Subcutaneous abdominal adipose tissue (tissue), 5 donors: ENCODE measurements around the gene CYREN.

ENCODE experiments used
- H3K27ac ChIP-seq: one replicate; pipeline ENCODE4 v1.7.0; 2013; ENCODE audit warnings: low read depth, mild to moderate bottlenecking, inconsistent platforms, low read length, moderate library complexity
- H3K27me3 ChIP-seq, 5 donors: one replicate each; pipeline ENCODE4 v1.7.0; 2013; ENCODE audit warnings: low read length in 5 of 5, inconsistent platforms in 1 of 5; ENCODE audit not compliant: control insufficient read depth in 5 of 5, insufficient read depth in 4 of 5
- H3K36me3 ChIP-seq, 5 donors: one replicate each; pipeline ENCODE4 v1.7.0; 2013; ENCODE audit warnings: low read length in 5 of 5; ENCODE audit not compliant: control insufficient read depth in 5 of 5, insufficient read depth in 5 of 5
- H3K4me1 ChIP-seq, 5 donors: one replicate each; pipeline ENCODE4 v1.7.0; 2013; ENCODE audit warnings: low read length in 5 of 5, mild to moderate bottlenecking in 3 of 5, moderate library complexity in 1 of 5; ENCODE audit not compliant: control insufficient read depth in 5 of 5, insufficient read depth in 5 of 5
- H3K4me3 ChIP-seq, 5 donors: one replicate each; pipeline ENCODE4 v1.7.0; 2013; ENCODE audit warnings: low read length in 5 of 5, low read depth in 1 of 5
- H3K9ac ChIP-seq, 5 donors: one replicate each; pipeline ENCODE4 v1.7.0; 2013; ENCODE audit warnings: low read length in 5 of 5, mild to moderate bottlenecking in 4 of 5, moderate library complexity in 3 of 5
- H3K9me3 ChIP-seq, 5 donors: one replicate each; pipeline ENCODE4 v1.7.0; 2013; ENCODE audit warnings: low read length in 5 of 5; ENCODE audit not compliant: control insufficient read depth in 5 of 5
- donor health status: healthy.
- donor health status: healthy.
- donor health status: healthy.
- donor health status: healthy.
- donor health status: healthy.

The CYREN gene

DNA sequence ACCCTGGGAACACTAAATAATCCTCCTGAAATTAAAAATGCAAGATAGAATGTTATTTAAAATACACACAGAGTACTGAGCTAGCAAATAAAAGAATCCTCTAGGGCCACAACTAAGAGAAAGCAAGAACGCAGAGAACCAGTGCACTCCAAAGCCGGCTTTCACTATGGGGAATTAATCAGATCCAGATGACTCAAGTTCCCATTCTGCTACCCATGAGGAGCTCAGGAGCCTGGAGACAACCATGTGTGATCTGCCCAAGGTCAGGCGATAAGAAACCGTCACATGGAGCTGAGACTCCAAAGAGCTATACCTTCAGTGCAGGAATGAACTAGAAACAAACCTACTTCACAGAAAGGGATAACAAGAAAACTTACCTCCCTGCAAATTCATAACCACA lies 19.5 kb upstream of the CYREN start:
- H3K27ac ChIP-seq: no peak overlapping the region
- H3K36me3 ChIP-seq: peaks cover 7 to 85% (median 71%) of the 10 kb centered on the region in 5 donors
- H3K9me3 ChIP-seq: no peaks in the 10 kb centered on the region
- H3K9ac ChIP-seq: no peak overlapping the region
- H3K4me1 ChIP-seq: peaks cover 2 to 18% (median 10%) of the 10 kb centered on the region in 5 donors
- H3K4me3 ChIP-seq: no peak overlapping the region
- H3K27me3 ChIP-seq: no peaks in the 10 kb centered on the region

DNA sequence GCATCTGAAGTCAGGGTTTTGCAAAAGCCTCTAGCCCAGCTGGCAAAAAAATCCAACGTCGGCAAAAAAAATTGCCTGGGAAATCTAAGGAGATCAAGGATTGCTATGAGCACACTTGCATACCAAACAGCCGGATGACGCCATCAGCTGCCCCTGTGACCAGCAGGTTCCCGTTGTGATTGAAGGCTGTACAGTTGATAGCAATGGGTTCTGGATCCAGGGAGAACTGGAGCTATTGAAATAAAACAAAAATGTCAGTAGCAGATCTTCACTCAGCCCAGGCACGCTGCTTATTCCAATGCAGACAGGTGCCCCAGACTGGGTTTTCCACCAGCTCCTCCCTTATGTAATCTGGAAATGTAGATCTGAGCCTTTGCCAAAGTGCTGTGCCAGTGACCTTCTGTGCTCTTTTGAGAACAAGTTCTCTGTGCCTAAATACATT lies 18.7 kb upstream of the CYREN start:
- Histone ChIP-seq H3K9me3 (no peaks in the 10 kb centered on the region), H3K4me3 (no peak overlapping the region), H3K27ac (no peak overlapping the region), H3K27me3 (no peaks in the 10 kb centered on the region), H3K4me1 (peaks cover 2 to 14% (median 10%) of the 10 kb centered on the region in 5 donors), H3K9ac (no peak overlapping the region), H3K36me3 (peaks cover 7 to 85% (median 69%) of the 10 kb centered on the region in 5 donors)

DNA sequence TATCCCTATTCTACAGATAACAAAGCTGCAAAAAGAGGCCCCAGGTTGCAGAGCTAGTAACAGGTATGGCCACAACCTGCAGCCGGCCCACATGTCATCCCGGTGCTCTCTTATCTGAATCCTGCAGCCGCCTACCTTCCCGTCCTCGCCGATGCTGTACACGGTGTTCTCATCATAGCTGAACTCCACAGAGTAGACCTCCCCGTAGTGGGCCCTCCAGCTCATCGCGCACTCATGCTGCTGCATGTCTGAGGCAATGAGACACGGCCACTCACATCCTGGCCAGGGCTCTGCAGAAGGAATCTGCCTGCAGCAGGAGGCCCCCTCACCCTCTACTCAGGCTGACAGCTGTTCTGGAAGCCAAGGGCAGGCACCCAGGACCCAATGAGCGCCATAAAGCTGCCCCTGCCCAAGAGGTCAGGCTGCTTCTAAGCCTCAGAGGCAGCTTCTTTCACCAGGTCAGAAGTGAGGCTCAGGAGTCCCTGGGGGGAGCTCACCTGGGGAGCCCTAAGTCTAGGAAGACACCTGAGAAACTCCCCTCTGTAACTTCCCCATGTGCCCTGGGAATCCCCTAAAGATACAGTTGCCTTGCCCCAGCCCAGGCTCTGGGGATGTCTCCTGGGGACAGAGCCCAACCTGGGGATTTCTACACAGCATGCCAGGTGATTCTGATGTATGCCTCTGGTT lies 17.9 kb upstream of the CYREN start:
- Histone ChIP-seq H3K4me1 (peaks cover 2 to 13% (median 9%) of the 10 kb centered on the region in 5 donors), H3K9ac (no peak overlapping the region), H3K27me3 (no peaks in the 10 kb centered on the region), H3K36me3 (peaks cover 13 to 84% (median 70%) of the 10 kb centered on the region in 5 donors), H3K27ac (no peak overlapping the region), H3K4me3 (no peak overlapping the region), H3K9me3 (peaks cover 0 to 4% (median 0%) of the 10 kb centered on the region in 5 donors)

DNA sequence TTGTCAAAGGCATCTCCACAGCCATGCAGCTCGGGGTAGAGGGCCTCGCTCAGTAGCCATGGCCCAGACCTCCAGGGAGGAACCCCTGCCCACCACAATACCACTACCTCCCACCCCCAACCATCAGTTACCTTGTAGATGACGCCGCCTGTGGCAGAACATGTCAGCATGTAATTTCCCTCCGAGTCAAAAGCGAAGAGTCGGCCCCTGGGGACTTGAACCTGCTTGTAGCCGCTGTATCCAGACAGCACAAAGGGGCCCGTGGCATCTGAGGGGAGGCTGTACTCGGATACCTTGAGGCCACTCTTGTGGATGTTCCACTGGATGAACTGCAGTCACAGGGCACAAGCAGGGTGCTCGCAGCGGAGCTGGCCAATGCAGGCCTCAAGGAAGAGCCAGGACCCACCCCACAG lies 16.3 kb upstream of the CYREN start:
- Histone ChIP-seq H3K9ac (no peak overlapping the region), H3K4me3 (no peak overlapping the region), H3K27ac (no peak overlapping the region), H3K36me3 (peaks cover 15 to 84% (median 73%) of the 10 kb centered on the region in 5 donors), H3K9me3 (peaks cover 4 to 20% (median 12%) of the 10 kb centered on the region in 5 donors), H3K27me3 (no peaks in the 10 kb centered on the region), H3K4me1 (peaks cover 2 to 13% (median 9%) of the 10 kb centered on the region in 5 donors)

DNA sequence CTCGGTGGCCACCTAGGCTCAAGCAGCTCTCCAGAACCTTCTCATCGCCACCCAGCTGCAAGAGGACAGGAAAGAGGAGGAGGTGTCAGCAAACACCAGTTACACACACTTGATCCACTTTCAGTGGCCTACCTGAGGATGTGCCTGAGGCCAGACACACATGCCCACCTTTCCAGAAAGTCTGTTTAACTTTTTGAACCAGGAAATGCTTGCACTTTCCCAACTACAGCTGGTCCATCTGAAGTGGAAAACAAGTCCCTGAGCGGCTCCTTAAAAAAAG lies 15.7 kb upstream of the CYREN start:
- H3K4me1 ChIP-seq: peaks cover 2 to 13% (median 9%) of the 10 kb centered on the region in 5 donors
- H3K36me3 ChIP-seq: peaks cover 18 to 86% (median 78%) of the 10 kb centered on the region in 5 donors
- no peak overlapping the region for H3K9ac ChIP-seq
- peaks cover 9 to 26% (median 18%) of the 10 kb centered on the region in 5 donors for H3K9me3 ChIP-seq
- H3K27ac ChIP-seq: no peak overlapping the region
- H3K27me3 ChIP-seq: no peaks in the 10 kb centered on the region
- no peak overlapping the region for H3K4me3 ChIP-seq

DNA sequence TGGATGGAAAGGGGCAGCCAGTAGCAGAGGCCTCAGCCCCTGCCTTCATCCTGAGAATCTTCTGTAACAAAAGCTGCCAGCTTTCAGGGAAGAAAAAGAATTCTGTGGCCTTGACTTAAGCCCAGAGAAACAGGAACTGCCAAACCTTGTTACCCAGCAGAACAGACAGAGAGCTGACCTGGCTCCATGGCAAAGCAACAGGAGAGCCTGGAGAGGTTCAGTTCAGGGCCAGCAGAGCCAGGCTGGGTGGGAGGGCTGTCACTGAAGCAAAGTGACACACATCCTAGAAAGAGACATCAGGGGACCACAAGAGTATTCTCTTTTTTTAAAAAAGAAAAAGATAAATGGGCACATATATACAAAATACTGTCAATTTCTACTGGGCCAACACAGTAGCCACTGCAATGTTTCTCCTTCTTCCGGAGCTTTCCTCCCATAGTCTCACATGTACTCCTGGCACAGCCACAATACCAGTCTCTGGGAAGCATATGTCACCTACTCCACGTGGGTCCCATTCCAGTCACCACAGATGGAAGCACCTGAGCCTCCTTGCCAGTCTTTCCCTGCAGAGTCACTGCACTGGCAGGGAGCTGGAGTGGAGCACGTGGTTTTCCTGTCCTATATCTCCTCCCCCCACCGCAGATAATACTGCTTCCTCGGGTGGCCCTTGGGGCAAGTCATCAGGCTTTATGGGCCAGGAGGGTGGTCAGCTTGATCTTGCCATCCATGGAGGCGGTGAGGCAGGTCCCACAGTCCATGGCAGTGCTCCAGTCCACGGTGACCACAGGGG lies 15.2 kb upstream of the CYREN start:
- Histone ChIP-seq H3K9ac (no peak overlapping the region), H3K4me3 (no peak overlapping the region), H3K4me1 (peaks cover 2 to 13% (median 9%) of the 10 kb centered on the region in 5 donors), H3K9me3 (peaks cover 15 to 32% (median 23%) of the 10 kb centered on the region in 5 donors), H3K27ac (no peak overlapping the region), H3K27me3 (no peaks in the 10 kb centered on the region), H3K36me3 (peaks cover 23 to 86% (median 78%) of the 10 kb centered on the region in 5 donors)

DNA sequence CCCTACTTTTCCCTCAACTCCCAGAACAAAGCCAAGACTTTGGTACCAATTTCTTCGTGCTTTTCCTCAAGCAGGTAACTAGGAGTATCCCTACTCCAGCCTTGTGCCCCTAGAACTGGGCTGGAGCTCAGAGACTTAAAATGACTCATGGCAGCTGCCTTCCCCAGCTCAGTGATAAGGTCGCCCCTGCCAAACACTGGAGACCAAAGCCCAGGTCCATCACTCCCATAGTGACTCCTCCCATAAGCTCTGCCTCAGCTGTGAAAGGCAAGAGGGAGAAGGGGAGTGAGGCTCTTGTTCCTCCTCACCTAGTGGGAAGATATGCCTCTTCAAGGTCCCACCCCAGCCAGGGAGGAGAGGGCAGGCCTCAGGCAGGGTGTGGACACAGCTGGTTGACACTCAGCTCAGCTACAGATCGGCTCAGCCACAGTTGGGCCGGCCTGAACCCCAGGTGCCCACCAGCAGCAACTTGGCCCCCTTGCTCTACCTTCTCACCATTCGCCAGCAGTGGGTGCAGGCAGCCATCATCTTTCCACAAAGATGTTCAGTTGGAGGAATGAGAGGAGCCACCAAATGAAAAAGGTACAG lies 13.8 kb upstream of the CYREN start:
- Histone ChIP-seq H3K4me3 (no peak overlapping the region), H3K9ac (no peak overlapping the region), H3K4me1 (peaks cover 0 to 5% (median 3%) of the 10 kb centered on the region in 5 donors), H3K9me3 (peaks cover 15 to 45% (median 35%) of the 10 kb centered on the region in 5 donors), H3K36me3 (peaks cover 24 to 88% (median 82%) of the 10 kb centered on the region in 5 donors), H3K27me3 (no peaks in the 10 kb centered on the region), H3K27ac (no peak overlapping the region)

DNA sequence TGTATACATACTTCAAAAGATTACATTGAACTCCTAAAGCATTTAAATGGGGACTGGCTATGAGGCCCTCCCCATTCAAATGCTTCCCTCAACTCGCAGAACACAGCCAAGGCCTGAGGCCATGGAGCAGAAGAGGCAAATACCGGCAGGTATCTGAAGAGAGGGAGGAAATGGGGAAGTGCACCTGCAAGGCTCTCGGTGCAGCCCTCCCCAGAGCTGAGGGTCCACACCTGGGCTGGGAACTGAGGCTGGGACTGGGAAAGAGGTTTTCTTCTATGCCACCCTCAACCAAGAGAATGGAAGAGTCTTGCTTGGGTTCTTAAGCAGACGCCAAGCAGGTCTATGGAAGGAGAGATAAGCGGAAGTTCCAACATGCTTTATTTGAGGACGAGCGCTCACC lies 13.0 kb upstream of the CYREN start:
- Histone ChIP-seq H3K27me3 (no peaks in the 10 kb centered on the region), H3K27ac (no peak overlapping the region), H3K36me3 (peaks cover 24 to 79% (median 76%) of the 10 kb centered on the region in 5 donors), H3K9ac (no peak overlapping the region), H3K9me3 (peaks cover 15 to 45% (median 36%) of the 10 kb centered on the region in 5 donors), H3K4me1 (no peaks in the 10 kb centered on the region), H3K4me3 (no peak overlapping the region)

DNA sequence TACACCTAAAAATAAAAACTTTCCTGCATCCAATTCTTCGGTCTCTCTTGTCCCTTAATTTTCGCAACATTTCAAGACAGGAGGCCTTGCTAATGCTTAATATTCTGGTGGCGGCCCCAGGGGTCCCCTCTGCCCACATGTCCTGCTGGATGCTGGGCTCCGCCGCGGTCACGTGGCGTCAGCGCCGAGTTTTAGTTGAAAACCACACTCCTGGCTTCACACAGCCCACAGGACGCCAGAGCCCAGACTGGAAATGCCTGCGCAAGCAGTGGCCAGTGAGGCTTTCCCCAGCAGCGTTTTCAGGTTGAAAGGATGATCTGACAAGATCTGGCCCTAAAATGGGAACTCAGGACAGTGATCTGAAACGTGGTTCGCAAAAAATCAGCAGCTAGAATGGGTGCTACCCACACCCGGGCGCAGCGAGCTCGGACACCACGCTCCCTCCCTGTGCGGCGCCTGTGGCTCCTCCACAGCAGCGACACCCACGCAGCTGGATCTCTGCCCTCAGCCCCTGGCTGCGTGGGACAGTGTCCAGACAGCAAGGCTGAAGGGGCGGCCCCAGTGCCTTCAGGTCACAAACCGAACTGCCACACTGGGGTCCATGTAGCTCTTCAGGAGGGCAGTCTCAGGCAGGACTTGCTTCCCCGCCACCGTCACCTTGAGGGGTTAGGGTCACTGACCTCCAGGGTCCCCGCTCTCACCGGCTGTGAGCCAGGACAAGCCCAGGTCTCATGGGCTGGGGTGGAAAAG lies 11.6 kb upstream of the CYREN start:
- H3K27me3 ChIP-seq: no peaks in the 10 kb centered on the region
- H3K9me3 ChIP-seq: peaks cover 15 to 45% (median 36%) of the 10 kb centered on the region in 5 donors
- H3K27ac ChIP-seq: no peak overlapping the region
- no peaks in the 10 kb centered on the region for H3K4me1 ChIP-seq
- peaks cover 19 to 68% (median 64%) of the 10 kb centered on the region in 5 donors for H3K36me3 ChIP-seq
- peak overlapping the region in 4 of 5 donors; percentile 11 to 42 (median 27) for H3K4me3 ChIP-seq
- no peak overlapping the region for H3K9ac ChIP-seq
